GM21367 (cell line): ENCODE measurements around the gene FAM171A2.
"Not testable (repeated sequence)": the region's sequence is repeated elsewhere in the genome, so short reads cannot be mapped to it uniquely, and the experiment has no call there.

Experiments used
- ATAC-seq: cut with Tn5 transposase; IDR thresholded peaks from one replicate; pipeline ENCODE4 v1.9.1; 2021; ENCODE audit not compliant: unreplicated experiment

FAM171A2 gene

GRCh38 chr17:44363613-44364159 lies at the start of gene FAM171A2:
FAM171A2 (minus strand) TSS chr17:44363853; CDS start chr17:44363714, 139 bp downstream.
- peak; percentile 51 for ATAC-seq

- no peak for ATAC-seq
Observed at GRCh38 chr17:44409309-44410028, 45.8 kb upstream of the FAM171A2 start.

DNA sequence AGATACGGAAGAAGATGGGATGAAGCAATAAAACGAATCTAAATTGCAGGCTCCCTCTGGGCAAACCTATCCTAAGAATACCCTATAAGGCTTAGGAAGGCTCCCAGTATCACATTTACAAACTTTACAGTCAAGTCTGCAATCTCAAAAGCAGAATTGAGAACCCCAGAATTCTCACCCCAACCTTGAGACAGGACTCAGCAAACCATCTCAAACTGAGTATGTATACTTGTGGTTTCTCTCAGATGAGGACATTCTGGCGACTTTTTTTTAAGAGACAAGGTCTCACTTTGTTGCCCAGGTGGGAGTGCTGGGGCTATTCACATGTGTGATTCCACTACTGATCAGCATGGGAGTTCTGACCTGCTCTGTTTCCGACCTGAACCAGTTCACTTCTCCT lies 45.1 kb upstream of the FAM171A2 start:
- no peak for ATAC-seq

DNA sequence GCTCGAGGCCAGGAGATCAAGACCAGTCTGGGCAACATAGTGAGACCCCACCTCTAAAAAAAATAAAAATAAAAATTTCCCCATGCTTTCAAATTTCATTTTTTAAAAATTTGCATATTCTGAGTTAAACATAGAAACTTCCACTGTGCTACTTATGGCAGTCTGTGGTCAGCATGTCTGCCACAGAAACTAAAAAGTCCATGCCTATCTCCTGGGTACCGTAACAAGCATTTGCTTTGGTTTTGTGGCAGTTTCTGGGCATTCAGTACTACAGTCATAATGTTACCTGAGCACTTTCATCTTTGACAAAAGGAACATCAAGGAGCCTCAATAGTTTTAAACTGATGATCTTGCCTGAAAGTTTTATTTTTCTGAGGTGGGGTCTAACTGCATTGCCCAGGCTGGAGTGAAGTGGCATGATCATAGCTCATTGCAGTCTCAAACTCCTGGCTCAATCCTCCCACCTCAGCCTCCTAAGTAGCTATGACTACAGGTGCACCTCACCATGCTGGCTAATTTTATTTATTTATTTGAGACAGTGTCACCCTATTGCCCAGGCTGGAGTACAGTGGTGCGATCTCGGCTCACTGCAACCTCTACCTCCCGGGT lies 39.0 kb upstream of the FAM171A2 start:
- no peak for ATAC-seq

DNA sequence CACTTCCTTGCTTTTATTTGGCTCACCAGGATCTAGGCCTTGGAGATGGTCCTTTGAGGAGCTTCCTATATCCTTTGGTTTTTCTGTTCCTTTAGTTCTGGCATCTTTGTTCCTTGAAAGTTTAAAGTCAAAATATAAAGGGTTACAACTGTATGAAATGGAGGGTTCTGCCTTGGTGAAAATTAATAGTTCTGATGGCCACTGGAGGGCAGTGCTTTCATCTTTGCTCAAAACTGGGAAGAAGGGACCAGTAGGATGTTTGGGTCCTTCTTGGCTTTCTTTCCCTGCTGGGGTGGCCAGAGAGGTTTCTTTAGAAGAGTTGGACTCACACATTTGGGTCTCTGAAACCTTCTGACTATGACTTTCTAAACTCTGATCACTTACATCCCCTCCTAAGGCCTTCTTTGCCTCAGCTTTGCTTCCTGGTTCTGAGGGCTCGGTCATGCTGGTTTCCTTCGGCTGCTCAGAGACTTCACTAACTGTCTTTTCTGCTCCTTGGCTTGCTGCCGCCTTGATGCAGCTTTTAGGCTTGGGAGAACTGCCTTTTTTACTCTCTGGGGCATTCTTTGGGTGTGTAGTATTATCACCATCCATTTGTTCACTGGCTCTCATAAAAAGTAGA lies 36.7 kb upstream of the FAM171A2 start:
- ATAC-seq, result no peak

GRCh38 chr17:44398692-44399691 lies 35.3 kb upstream of the FAM171A2 start:
- no peak for ATAC-seq

GRCh38 chr17:44397479-44398440 lies 34.1 kb upstream of the FAM171A2 start:
- no peak for ATAC-seq

- no peak for ATAC-seq
Observed at GRCh38 chr17:44396946-44397345, 33.3 kb upstream of the FAM171A2 start.

DNA sequence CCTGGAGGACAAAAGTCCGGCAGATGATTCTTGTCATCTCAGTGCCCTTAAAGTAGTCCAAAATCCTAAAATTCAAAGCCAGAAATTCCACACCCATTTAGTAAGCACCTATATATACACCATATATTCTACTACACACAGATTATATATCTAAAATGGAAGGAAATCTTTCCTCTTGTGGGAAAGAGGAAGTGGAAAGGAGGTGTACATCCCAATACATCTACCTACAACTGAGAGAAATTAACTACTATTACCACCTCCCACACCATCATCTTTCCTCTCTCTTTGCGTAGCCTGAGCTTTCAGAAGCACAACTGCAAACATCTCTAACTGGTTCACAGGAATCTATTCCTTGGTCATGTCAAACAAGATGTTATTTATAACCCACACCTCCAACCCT lies 31.2 kb upstream of the FAM171A2 start:
- no peak for ATAC-seq

DNA sequence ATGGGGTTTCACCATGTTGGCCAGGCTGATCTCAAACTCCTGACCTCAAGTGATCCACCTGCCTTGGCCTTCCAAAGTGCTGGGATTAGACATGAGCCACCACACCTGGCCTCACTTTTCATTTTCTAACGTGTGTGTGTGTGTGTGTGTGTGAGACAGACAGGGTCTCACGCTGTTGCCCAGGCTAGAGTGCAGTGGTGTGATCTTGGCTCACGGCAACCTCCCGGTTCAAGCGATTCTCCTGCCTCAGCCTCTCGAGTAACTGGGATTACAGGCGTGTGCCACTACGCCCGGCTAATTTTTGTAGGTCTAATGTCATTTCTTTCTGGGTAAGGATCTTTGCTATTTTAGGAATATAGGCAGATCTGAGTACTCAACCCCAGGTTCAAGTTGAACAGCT lies 30.5 kb upstream of the FAM171A2 start:
- not testable (repeated sequence) for ATAC-seq

- ATAC-seq, result no peak
Observed at GRCh38 chr17:44390250-44390870, 26.7 kb upstream of the FAM171A2 start.

DNA sequence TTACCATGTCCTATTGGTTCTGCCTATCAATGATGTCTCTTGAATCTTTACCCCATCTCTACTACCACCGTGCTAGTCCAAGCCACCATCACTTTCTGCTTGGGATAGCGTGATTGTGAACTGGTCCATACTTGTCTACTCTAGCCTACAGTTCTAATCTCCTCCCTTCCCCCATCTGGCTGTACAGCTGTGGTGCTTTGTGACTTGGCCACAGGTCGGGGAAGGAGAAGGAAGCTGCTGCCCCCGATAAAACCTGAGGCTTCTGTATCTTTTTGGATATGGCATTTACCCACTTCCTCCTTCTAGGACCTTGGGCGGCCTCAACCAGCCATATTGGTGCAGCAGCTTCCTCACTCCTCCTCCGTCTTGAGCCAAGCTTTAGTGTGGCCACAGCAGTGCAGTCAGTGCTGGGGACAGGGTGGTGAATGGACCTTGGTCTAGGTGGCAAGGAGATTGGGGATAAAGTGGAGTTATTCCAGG lies 26.1 kb upstream of the FAM171A2 start:
- ATAC-seq, result no peak

DNA sequence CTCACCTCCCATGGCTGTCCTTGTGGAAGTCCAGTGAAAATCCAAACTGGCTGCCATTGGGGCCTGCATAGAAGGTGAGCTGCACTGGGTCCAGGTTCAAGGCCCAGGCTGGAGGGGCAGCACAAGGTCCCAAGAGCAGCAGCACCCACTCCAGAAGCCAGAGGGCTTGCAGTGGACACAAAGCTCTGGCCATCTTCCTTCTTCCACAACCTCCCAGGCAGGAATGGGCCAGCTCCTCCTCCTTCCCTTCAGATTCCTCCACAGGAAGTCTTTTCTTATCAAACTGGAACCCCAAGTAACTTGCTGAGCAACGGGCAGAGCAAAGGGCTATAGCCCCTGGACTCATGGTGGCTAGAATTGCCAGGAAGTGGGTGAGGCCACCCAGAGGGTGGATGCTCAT lies 25.6 kb upstream of the FAM171A2 start, which contains the start of gene ITGA2B:
ITGA2B (minus strand) TSS at position 369 of the 400 bp plus-strand sequence; CDS start at position 193, 176 bp downstream.
- ATAC-seq, result no peak

DNA sequence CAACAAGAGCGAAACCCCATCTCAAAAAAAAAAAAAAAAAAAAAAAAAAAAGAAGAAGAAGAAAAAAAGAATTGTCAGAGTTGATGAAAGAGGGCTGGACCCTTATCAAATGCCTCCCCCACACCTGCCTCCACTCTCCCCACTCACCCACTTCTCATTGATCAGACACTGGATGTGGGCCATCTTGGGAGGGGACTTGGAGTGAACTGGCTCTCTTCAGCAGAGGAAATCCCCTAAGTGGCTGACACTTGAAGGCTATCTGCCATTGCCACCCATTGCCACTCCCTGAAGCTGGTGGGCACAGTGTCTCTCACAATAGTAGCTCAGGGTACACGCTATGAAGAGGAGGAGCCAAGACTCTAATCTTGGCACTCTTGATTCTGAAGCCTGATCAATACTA lies 24.2 kb upstream of the FAM171A2 start:
- no peak for ATAC-seq

DNA sequence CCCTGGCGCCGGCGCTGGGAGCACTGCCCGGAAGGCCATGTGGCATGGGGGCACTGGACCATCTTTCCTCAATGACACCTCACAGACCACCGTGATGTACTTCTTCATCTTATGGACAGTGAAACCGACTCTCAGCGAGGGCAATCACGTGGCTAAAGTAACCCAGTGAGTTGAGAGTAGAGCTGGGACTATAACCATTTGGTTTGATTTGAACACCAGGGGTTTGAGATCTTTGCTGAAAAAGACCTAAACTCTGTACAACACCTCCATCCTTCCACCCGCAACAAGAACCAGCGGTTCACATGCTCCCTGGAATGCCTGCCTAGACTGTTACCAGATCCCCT lies 22.5 kb upstream of the FAM171A2 start:
- ATAC-seq, result no peak

GRCh38 chr17:44385287-44386181 lies 21.9 kb upstream of the FAM171A2 start:
- no peak for ATAC-seq

DNA sequence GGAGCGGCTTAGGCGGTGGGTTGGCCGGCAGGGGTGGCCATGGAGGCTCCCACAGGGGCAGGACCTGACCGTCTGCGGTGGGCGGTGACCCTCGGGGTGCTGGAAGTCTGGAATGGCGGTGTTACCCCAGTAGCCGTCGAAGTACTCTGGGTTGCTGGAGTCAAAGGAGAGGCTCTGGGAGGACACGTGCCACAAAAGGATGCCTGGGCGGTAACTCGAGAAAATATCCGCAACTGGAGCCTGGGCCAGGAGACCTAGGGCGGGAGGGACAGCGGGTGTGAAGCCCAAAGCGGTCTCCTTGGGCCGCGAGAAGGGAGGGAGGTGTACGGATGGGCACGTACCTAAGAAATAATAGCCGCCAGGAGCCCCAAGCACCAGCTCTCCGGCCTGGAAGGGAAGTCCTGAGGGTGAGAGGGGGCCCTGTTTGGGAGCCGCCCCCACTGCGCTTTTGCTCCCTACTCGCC lies 21.2 kb upstream of the FAM171A2 start:
- no peak for ATAC-seq

GRCh38 chr17:44384281-44384822 lies 20.7 kb upstream of the FAM171A2 start:
- no peak for ATAC-seq
